PC-9 (cell line): ENCODE measurements around the gene CALB2. TPM values are rescaled to one million over a fixed set of nuclear protein-coding genes. Genes with fewer than 3 reads are reported as not detected.

Experiments used
- BruUV-seq: library from RNA; stranded (reverse); fragments of 400-500 nt; replicated peaks from 2 replicates; lab custom pipeline; 2021; lab: Mats Ljungman, UMichigan
- CTCF ChIA-PET: fragments of 300-600 bp; sonication (Branson Sonifier 250); formaldehyde crosslinking; loops from one replicate; lab custom pipeline; 2022; ENCODE audit warnings: antibody characterized with exemption; lab: Charles Lee
- POLR2A ChIA-PET: fragments of 300-600 bp; sonication (Branson Sonifier 250); formaldehyde crosslinking; loops from one replicate; lab custom pipeline; 2022; ENCODE audit warnings: antibody characterized with exemption; ENCODE audit not compliant: unreplicated experiment; lab: Charles Lee
- DNase-seq, 2 experiments: peaks; one replicate each; pipeline versions ENCODE4 v3.0.0 to v3.0.0-alpha.2; 2015 to 2022; ENCODE audit warnings: mixed read lengths in 1 of 2
- H2AFZ ChIP-seq: fragments of 200-600 bp; sonication (generic); 2 replicates; pipeline ENCODE4 v1.8.1; 2017; ENCODE audit warnings: antibody characterized with exemption
- H3F3A ChIP-seq: fragments of 200-600 bp; sonication (generic); 2 replicates; pipeline ENCODE4 v1.8.1; 2017; ENCODE audit warnings: antibody characterized with exemption, mild to moderate bottlenecking, low read depth; ENCODE audit not compliant: insufficient read depth
- H3K27ac ChIP-seq: fragments of 200-600 bp; sonication (generic); 2 replicates; pipeline ENCODE4 v1.6.1; 2016; ENCODE audit warnings: mixed run types
- H3K27me3 ChIP-seq: fragments of 200-600 bp; sonication (generic); 2 replicates; pipeline ENCODE4 v1.6.1; 2016; ENCODE audit warnings: low read depth, mixed run types; ENCODE audit not compliant: insufficient read depth
- H3K36me3 ChIP-seq: fragments of 200-600 bp; sonication (generic); 2 replicates; pipeline ENCODE4 v1.6.1; 2016; ENCODE audit warnings: low read depth, mixed run types
- H3K4me1 ChIP-seq: fragments of 200-600 bp; sonication (generic); replicated peaks from 2 replicates; pipeline ENCODE4 v1.6.1; 2016; ENCODE audit warnings: mixed run types; ENCODE audit not compliant: insufficient read depth
- H3K4me2 ChIP-seq: fragments of 200-600 bp; sonication (generic); 2 replicates; pipeline ENCODE4 v1.6.1; 2017; ENCODE audit warnings: mixed run types
- H3K4me3 ChIP-seq: fragments of 200-600 bp; sonication (generic); 2 replicates; pipeline ENCODE4 v1.6.1; 2016; ENCODE audit warnings: mixed run types
- H3K79me2 ChIP-seq: fragments of 200-600 bp; sonication (generic); 2 replicates; pipeline ENCODE4 v1.6.1; 2017; ENCODE audit warnings: low read depth, mixed run types
- H3K9me2 ChIP-seq: fragments of 200-600 bp; sonication (generic); 2 replicates; pipeline ENCODE4 v1.8.1; 2017; ENCODE audit warnings: mild to moderate bottlenecking; ENCODE audit not compliant: insufficient read depth
- H3K9me3 ChIP-seq: fragments of 200-600 bp; sonication (generic); 2 replicates; pipeline ENCODE4 v1.8.1; 2016; ENCODE audit warnings: low read depth; ENCODE audit not compliant: insufficient read depth
- H4K20me1 ChIP-seq: fragments of 200-600 bp; sonication (generic); 2 replicates; pipeline ENCODE4 v1.8.1; 2017; ENCODE audit not compliant: insufficient read depth
- CTCF ChIP-seq: fragments of 200-600 bp; sonication (generic); conservative IDR thresholded peaks from 2 replicates; pipeline ENCODE4 v1.6.1; 2017; ENCODE audit warnings: mixed run types, antibody characterized with exemption, mild to moderate bottlenecking, moderate library complexity
- EZH2 ChIP-seq: fragments of 200-600 bp; sonication (generic); IDR thresholded peaks from 2 replicates; pipeline ENCODE4 v1.8.0; 2017; ENCODE audit warnings: antibody characterized with exemption, low read depth
- intact Hi-C: fragments of 100-400 bp; cut with micrococcal nuclease; formaldehyde crosslinking; loops from one replicate; pipeline ENCODE4 v1.10.0; 2022; ENCODE audit not compliant: unreplicated experiment
- total RNA-seq: library from RNA; stranded (reverse); gene quantifications from 2 replicates; pipeline ENCODE4 v1.2.3, GENCODE V29; 2021

CALB2 gene
- total RNA-seq, 1 experiment from 2014 or later = 135 TPM

- intact Hi-C loops = no loop called here
- peaks cover 53% of the 10 kb centered on the region for H3K36me3 ChIP-seq
These were observed 24.7 kb downstream of the CALB2 start for GRCh38 chr16:71383054-71383773.

GRCh38 chr16:71384073-71384724 is 25.7 kb downstream of the CALB2 start:
- H4K20me1 ChIP-seq = peaks cover 13% of the 10 kb centered on the region; the same call in 1 of the 2 replicates
- H3K4me1 ChIP-seq = no peaks in the 10 kb centered on the region
- no peak overlapping the region for H2AFZ ChIP-seq
- H3K27me3 ChIP-seq = no peaks in the 10 kb centered on the region
- H3K79me2 ChIP-seq = no peaks in the 10 kb centered on the region
- peaks cover 53% of the 10 kb centered on the region for H3F3A ChIP-seq
- CTCF ChIA-PET = no interaction called here
- H3K36me3 ChIP-seq = peaks cover 53% of the 10 kb centered on the region
- no TSS peak for BruUV-seq
- POLR2A ChIA-PET = interaction anchor here (0.6 kb wide), 1 partner anchor 143 kb away, joined by 3 read pairs; no protein-coding TSS in a partner anchor
- intact Hi-C loops = no loop called here
- H3K9me3 ChIP-seq = no peaks in the 10 kb centered on the region
- H3K9me2 ChIP-seq = no peaks in the 10 kb centered on the region
- no peak overlapping the region for H3K4me3 ChIP-seq
- H3K4me2 ChIP-seq = no peak overlapping the region
- TF ChIP-seq CTCF (no peak), EZH2 (no peak)
- DNase-seq = no peak
- 0 out of 2 replicates have a peak overlapping the region, but pooled peaks have one; percentile 3 for H3K27ac ChIP-seq

More at GRCh38 chr16:71383054-71383773, 24.7 kb downstream of the CALB2 start:
- H3K27me3 ChIP-seq = no peaks in the 10 kb centered on the region
- DNase-seq = peak; percentile 25 to 78
- H2AFZ ChIP-seq = no peak overlapping the region
- ChIA-PET CTCF (no interaction called here), POLR2A (interaction anchor here (0.7 kb wide), 1 partner anchor 107 kb away, joined by 6 read pairs; no protein-coding TSS in a partner anchor)
- no peaks in the 10 kb centered on the region for H3K4me1 ChIP-seq
- H3F3A ChIP-seq = peaks cover 61% of the 10 kb centered on the region
- BruUV-seq = no TSS peak
- no peaks in the 10 kb centered on the region for H3K9me2 ChIP-seq
- no peaks in the 10 kb centered on the region for H3K79me2 ChIP-seq
- no peak overlapping the region for H3K4me3 ChIP-seq
- no peak overlapping the region for H3K4me2 ChIP-seq
- TF ChIP-seq CTCF (no peak), EZH2 (no peak)
- H3K27ac ChIP-seq = no peak overlapping the region
- no peaks in the 10 kb centered on the region for H3K9me3 ChIP-seq
- H4K20me1 ChIP-seq = peaks cover 13% of the 10 kb centered on the region; the same call in 1 of the 2 replicates

GRCh38 chr16:71387045-71387871 is 28.7 kb downstream of the CALB2 start:
- Histone ChIP-seq H3K27ac (no peak overlapping the region), H3K9me2 (no peaks in the 10 kb centered on the region), H3K36me3 (peaks cover 42% of the 10 kb centered on the region; the same call in 1 of the 2 replicates), H2AFZ (no peak overlapping the region), H3K4me1 (no peaks in the 10 kb centered on the region), H3K9me3 (no peaks in the 10 kb centered on the region), H3F3A (peaks cover 46% of the 10 kb centered on the region), H3K4me2 (no peak overlapping the region), H4K20me1 (peaks cover 13% of the 10 kb centered on the region; the same call in 1 of the 2 replicates), H3K4me3 (no peak overlapping the region), H3K79me2 (no peaks in the 10 kb centered on the region), H3K27me3 (no peaks in the 10 kb centered on the region)
- ChIA-PET CTCF (no interaction called here), POLR2A (no interaction called here)
- TF ChIP-seq CTCF (no peak), EZH2 (no peak)
- no TSS peak for BruUV-seq
- intact Hi-C loops = no loop called here
- no peak for DNase-seq
